SK-N-MC (cell line): ENCODE results near the gene MRPS12.

Source experiments
- EZH2 ChIP-seq: fragments of 200-600 bp; sonication (generic); IDR thresholded peaks from one replicate; pipeline ENCODE4 v1.6.1; 2017; ENCODE audit warnings: antibody characterized with exemption
- FOXP2 ChIP-seq: optimal IDR thresholded peaks from 2 replicates; pipeline ENCODE3; 2011; ENCODE audit warnings: mild to moderate bottlenecking, moderate library complexity; ENCODE audit not compliant: insufficient read depth; ENCODE audit errors: extremely low read length, control extremely low read depth
- POLR2AphosphoS5 ChIP-seq: IDR thresholded peaks from 2 replicates; pipeline ENCODE4 v1.6.1; 2012; ENCODE audit warnings: mild to moderate bottlenecking, low read depth, low read length, borderline replicate concordance

DNA sequence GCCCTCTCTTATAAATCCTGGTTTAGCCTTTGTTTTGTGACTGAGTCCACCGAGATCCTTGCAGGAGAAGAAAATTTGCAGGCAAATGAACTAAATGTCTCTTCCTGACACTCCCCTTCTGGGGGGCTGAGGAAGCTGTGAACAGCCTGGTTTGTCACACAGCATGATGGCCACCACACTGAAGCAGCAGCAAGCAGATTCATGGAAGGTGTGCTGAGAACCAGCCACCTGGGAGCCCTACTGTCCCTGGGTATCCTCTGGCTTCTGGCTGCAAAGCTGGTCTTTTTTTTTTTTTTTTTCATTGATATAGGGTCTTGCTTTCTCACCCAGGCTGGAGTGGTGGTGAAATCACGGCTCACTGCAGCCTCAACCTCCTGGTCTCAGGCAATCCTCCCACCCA is 11.2 kb downstream of the MRPS12 start:
- no peak for TF ChIP-seq EZH2
- TF ChIP-seq POLR2AphosphoS5: no peak
- no peak for TF ChIP-seq FOXP2
